GM23338 (cell line): Measurements from ENCODE around the gene NR2E3. TPM values are rescaled to one million over a fixed set of nuclear protein-coding genes. Genes with fewer than 3 reads are reported as not detected.

ENCODE experiments used
- ATAC-seq: fragments of 200-7000 bp; cut with Tn5 transposase; 3 replicates; pipeline ENCODE4 v1.9.1; 2020
- DNase-seq: peaks from one replicate; pipeline ENCODE4 v3.0.0-alpha.2; 2015; ENCODE audit warnings: low spot score
- H2AFZ ChIP-seq: fragments of 200-600 bp; sonication (generic); 2 replicates; pipeline ENCODE4 v1.8.0; 2016; ENCODE audit warnings: antibody characterized with exemption, mild to moderate bottlenecking, moderate library complexity
- H3F3A ChIP-seq: fragments of 200-600 bp; sonication (generic); replicated peaks from 2 replicates; pipeline ENCODE4 v1.8.0; 2017; ENCODE audit warnings: antibody characterized with exemption, mixed run types, low read depth
- H3K27ac ChIP-seq: fragments of 200-600 bp; sonication (generic); 2 replicates; pipeline ENCODE4 v1.6.1; 2016; ENCODE audit warnings: low read depth
- H3K27me3 ChIP-seq: fragments of 200-600 bp; sonication (generic); 2 replicates; pipeline ENCODE4 v1.8.0; 2016; ENCODE audit warnings: mild to moderate bottlenecking, mixed run types, moderate library complexity; ENCODE audit not compliant: insufficient read depth
- H3K36me3 ChIP-seq: fragments of 200-600 bp; sonication (generic); 2 replicates; pipeline ENCODE4 v1.8.0; 2016; ENCODE audit warnings: mild to moderate bottlenecking; ENCODE audit not compliant: insufficient read depth
- H3K4me1 ChIP-seq: fragments of 200-600 bp; sonication (generic); 2 replicates; pipeline ENCODE4 v1.8.0; 2016; ENCODE audit warnings: mild to moderate bottlenecking, moderate library complexity; ENCODE audit not compliant: insufficient read depth
- H3K4me2 ChIP-seq: fragments of 200-600 bp; sonication (generic); 2 replicates; pipeline ENCODE4 v1.7.1; 2017; ENCODE audit warnings: mixed run types
- H3K4me3 ChIP-seq: fragments of 200-600 bp; sonication (generic); 2 replicates; pipeline ENCODE4 v1.6.1; 2016; ENCODE audit warnings: mixed run types
- H3K79me2 ChIP-seq: fragments of 200-600 bp; sonication (generic); replicated peaks from 2 replicates; pipeline ENCODE4 v1.8.0; 2017; ENCODE audit warnings: mild to moderate bottlenecking; ENCODE audit not compliant: insufficient read depth
- H3K9me2 ChIP-seq: fragments of 200-600 bp; sonication (generic); 2 replicates; pipeline ENCODE4 v1.8.0; 2017; ENCODE audit not compliant: insufficient read depth
- H4K20me1 ChIP-seq: fragments of 200-600 bp; sonication (generic); replicated peaks from 2 replicates; pipeline ENCODE4 v1.8.0; 2017; ENCODE audit warnings: mild to moderate bottlenecking; ENCODE audit not compliant: insufficient read depth
- H3K27ac Mint-ChIP-seq: 2 replicates; pipeline ENCODE4 v1.8.0; 2020; ENCODE audit warnings: inconsistent platforms, mild to moderate bottlenecking, moderate library complexity, mixed read lengths
- H3K27me3 Mint-ChIP-seq: 3 replicates; pipeline ENCODE4 v1.8.0; 2022; ENCODE audit warnings: low read depth, mild to moderate bottlenecking, moderate library complexity, mixed read lengths, inconsistent platforms; ENCODE audit not compliant: insufficient read depth, poor library complexity
- H3K36me3 Mint-ChIP-seq: 3 replicates; pipeline ENCODE4 v1.8.0; 2021; ENCODE audit warnings: low read depth, mild to moderate bottlenecking, inconsistent platforms, moderate library complexity, mixed read lengths
- H3K4me1 Mint-ChIP-seq: 3 replicates; pipeline ENCODE4 v1.8.0; 2020; ENCODE audit warnings: mild to moderate bottlenecking, inconsistent platforms, mixed read lengths
- H3K4me3 Mint-ChIP-seq: 3 replicates; pipeline ENCODE4 v1.8.0; 2021; ENCODE audit warnings: moderate library complexity, mild to moderate bottlenecking, inconsistent platforms, mixed read lengths
- H3K9me3 Mint-ChIP-seq: 3 replicates; pipeline ENCODE4 v1.8.0; 2020; ENCODE audit warnings: moderate library complexity, mild to moderate bottlenecking, inconsistent platforms, mixed read lengths
- CREB1 ChIP-seq: fragments of 250-450 bp; sonication (Bioruptor Pico); IDR thresholded peaks from 2 replicates; pipeline ENCODE4 v1.5.0; 2020; ENCODE audit warnings: low read depth, mild to moderate bottlenecking, moderate library complexity
- CTCF ChIP-seq, 2 experiments: fragments of 200-600 bp in 1 of 2; sonication (generic) in 1 of 2; conservative IDR thresholded peaks; 2 replicates each; pipeline versions ENCODE4 v1.5.1 to v1.6.1; 2016 to 2017; ENCODE audit warnings: antibody characterized with exemption in 2 of 2, low read depth in 2 of 2, mild to moderate bottlenecking in 2 of 2, moderate library complexity in 1 of 2
- ETS1 ChIP-seq: IDR thresholded peaks from 2 replicates; pipeline ENCODE4 v1.6.1; 2016; ENCODE audit warnings: antibody characterized with exemption
- EZH2 ChIP-seq: fragments of 200-600 bp; sonication (generic); IDR thresholded peaks from one replicate; pipeline ENCODE4 v1.8.0; 2017; ENCODE audit warnings: antibody characterized with exemption, mild to moderate bottlenecking, low read depth; ENCODE audit not compliant: unreplicated experiment
- EZH2phosphoT487 ChIP-seq: fragments of 200-600 bp; sonication (generic); IDR thresholded peaks from one replicate; pipeline ENCODE4 v1.8.1; 2018; ENCODE audit warnings: antibody characterized with exemption; ENCODE audit not compliant: unreplicated experiment
- JUNB ChIP-seq: IDR thresholded peaks from one replicate; pipeline ENCODE4 v1.6.1; 2016; ENCODE audit warnings: antibody characterized with exemption; ENCODE audit not compliant: unreplicated experiment
- NANOG ChIP-seq: IDR thresholded peaks from 2 replicates; pipeline ENCODE4 v1.6.1; 2016; ENCODE audit warnings: antibody characterized with exemption, borderline replicate concordance
- POLR2AphosphoS5 ChIP-seq: IDR thresholded peaks from 2 replicates; pipeline ENCODE4 v1.6.1; 2016; ENCODE audit warnings: antibody characterized with exemption, low read depth
- REST ChIP-seq: IDR thresholded peaks from one replicate; pipeline ENCODE4 v1.6.1; 2018; ENCODE audit warnings: antibody characterized with exemption; ENCODE audit not compliant: unreplicated experiment
- STAT1 ChIP-seq: IDR thresholded peaks from one replicate; pipeline ENCODE4 v1.6.1; 2016; ENCODE audit warnings: antibody characterized with exemption; ENCODE audit not compliant: unreplicated experiment
- ZNF114 ChIP-seq: fragments of 250-450 bp; sonication (Bioruptor Pico); IDR thresholded peaks from 2 replicates; pipeline ENCODE4 v1.5.0; 2020; ENCODE audit warnings: mild to moderate bottlenecking, moderate library complexity
- ZNF331 ChIP-seq: fragments of 250-450 bp; sonication (Bioruptor Pico); IDR thresholded peaks from 2 replicates; pipeline ENCODE4 v1.5.0; 2020; ENCODE audit warnings: low read depth, mild to moderate bottlenecking, moderate library complexity
- ZNF462 ChIP-seq: fragments of 250-450 bp; sonication (Bioruptor Pico); IDR thresholded peaks from 2 replicates; pipeline ENCODE4 v1.5.0; 2020; ENCODE audit warnings: mild to moderate bottlenecking, moderate library complexity
- polyA plus RNA-seq: library from polyadenylated mRNA; unstranded; fragments of >200 nt; fragmentation: Nextera tagmentation; extraction: Ambion mirVana; gene quantifications from 2 replicates; pipeline ENCODE4 v1.2.1, GENCODE V29; 2016
- total RNA-seq: library from RNA; depleted of rRNA; stranded (reverse); fragments of >200 nt; shearing (Covaris generic); gene quantifications from 2 replicates; pipeline ENCODE4 v1.2.3, GENCODE V29; 2014

NR2E3 gene
- total and polyA plus RNA-seq, 2 experiments from 2014 or later = 1.3 to 1.4 TPM

GRCh38 chr15:71804695-71805470, 5.5 kb upstream of the NR2E3 start:
- H3K4me3 ChIP-seq = no peak overlapping the region
- ATAC-seq = no peak
- TF ChIP-seq NANOG (no peak), ZNF331 (CRISPR knock-in tag) (no peak), CTCF (conservative IDR thresholded peaks at IDR 0.05; ENCODE audit: low read depth in 2 of 2) (no peak), POLR2AphosphoS5 (no peak), REST (no peak), ZNF462 (CRISPR knock-in tag) (no peak), EZH2 (no peak), CREB1 (CRISPR knock-in tag) (no peak), ZNF114 (CRISPR knock-in tag) (no peak), JUNB (no peak), STAT1 (no peak), EZH2phosphoT487 (no peak), ETS1 (no peak)
- H3F3A ChIP-seq = peaks cover 7% of the 10 kb centered on the region; the same call in 1 of the 2 replicates
- Mint-ChIP-seq H3K27ac (no peak overlapping the region; the same call in 1 of the 2 replicates), H3K4me1 (peaks cover 39% of the 10 kb centered on the region), H3K36me3 (peaks cover 2% of the 10 kb centered on the region; the same call in 2 of the 3 replicates), H3K4me3 (no peak overlapping the region), H3K9me3 (peaks cover 3% of the 10 kb centered on the region; the same call in 1 of the 3 replicates), H3K27me3 (peaks cover 17% of the 10 kb centered on the region)
- no peaks in the 10 kb centered on the region for H3K36me3 ChIP-seq
- no peak for DNase-seq
- H3K9me2 ChIP-seq = no peaks in the 10 kb centered on the region
- no peak overlapping the region for H2AFZ ChIP-seq
- peaks cover 27% of the 10 kb centered on the region for H3K4me1 ChIP-seq
- no peaks in the 10 kb centered on the region for H3K79me2 ChIP-seq
- no peaks in the 10 kb centered on the region for H4K20me1 ChIP-seq
- no peak overlapping the region for H3K4me2 ChIP-seq
- H3K27me3 ChIP-seq = no peaks in the 10 kb centered on the region
- no peak overlapping the region for H3K27ac ChIP-seq
